ENCODE results near the gene LARGE1. TPM values are rescaled to one million over a fixed set of nuclear protein-coding genes. Genes with fewer than 3 reads are reported as not detected.
"Not testable (repeated sequence)": the region's sequence is repeated elsewhere in the genome, so short reads cannot be mapped to it uniquely, and the experiment has no call there.

Gene LARGE1
- total and polyA plus RNA-seq, 8 donors: 4.1 to 29.3 (median 13.7) TPM

- 91 to 93% methylated on average over 2 of the region's 2 CpGs for WGBS, 2 donors
- no peak for TF ChIP-seq CTCF (IDR thresholded peaks at IDR 0.05)
- DNase-seq (no peak), FAIRE-seq (no peak), ATAC-seq (no peak)
- Histone ChIP-seq H3K9me3 (no peaks in the 10 kb centered on the region), H3K4me1 (no peaks in the 10 kb centered on the region), H3K27ac (no peak overlapping the region), H3K27me3 (no peaks in the 10 kb centered on the region), H3K4me3 (no peak overlapping the region), H3K36me3 (no peaks in the 10 kb centered on the region)
- intact Hi-C loops (cut with DNase I): no loop called here
Measured at GRCh38 chr22:33464698-33465097, 455.6 kb downstream of the LARGE1 start.

GRCh38 chr22:33461698-33462434 is 458.4 kb downstream of the LARGE1 start:
- no peak for TF ChIP-seq CTCF (IDR thresholded peaks at IDR 0.05)
- WGBS, 2 donors: 93 to 94% methylated on average over 2 of the region's 2 CpGs
- H3K9me3 ChIP-seq: no peaks in the 10 kb centered on the region
- ATAC-seq (no peak), DNase-seq (no peak), FAIRE-seq (no peak)
- H3K36me3 ChIP-seq: no peaks in the 10 kb centered on the region
- H3K4me3 ChIP-seq: no peak overlapping the region
- no peaks in the 10 kb centered on the region for H3K4me1 ChIP-seq
- H3K27me3 ChIP-seq: no peaks in the 10 kb centered on the region
- intact Hi-C loops (cut with DNase I): no loop called here
- H3K27ac ChIP-seq: no peak overlapping the region

GRCh38 chr22:33461245-33461644 is 459.0 kb downstream of the LARGE1 start:
- WGBS, 2 donors: 82 to 97% methylated on average over 1 of the region's 1 CpG
- intact Hi-C loops (cut with DNase I); H3K4me1 ChIP-seq; FAIRE-seq; H3K4me3 ChIP-seq; DNase-seq; H3K27me3 ChIP-seq; ATAC-seq; H3K36me3 ChIP-seq; H3K27ac ChIP-seq; H3K9me3 ChIP-seq: not testable (repeated sequence)

GRCh38 chr22:33459137-33459536 is 461.1 kb downstream of the LARGE1 start:
- no peak for FAIRE-seq
- WGBS, 2 donors: 90 to 94% methylated on average over 6 of the region's 6 CpGs
- ATAC-seq: no peak

GRCh38 chr22:33456511-33456910 is 463.8 kb downstream of the LARGE1 start:
- DNase-seq (no peak), FAIRE-seq (no peak), ATAC-seq (no peak)
- Histone ChIP-seq H3K27ac (no peak overlapping the region), H3K9me3 (no peaks in the 10 kb centered on the region), H3K4me1 (no peaks in the 10 kb centered on the region), H3K36me3 (no peaks in the 10 kb centered on the region), H3K4me3 (no peak overlapping the region), H3K27me3 (no peaks in the 10 kb centered on the region)
- intact Hi-C loops (cut with DNase I): no loop called here
- TF ChIP-seq CTCF (IDR thresholded peaks at IDR 0.05): no peak
- 95 to 96% methylated on average over 1 of the region's 1 CpG for WGBS, 2 donors

More at GRCh38 chr22:33459137-33459536, 461.1 kb downstream of the LARGE1 start:
- DNase-seq: no peak
- no peaks in the 10 kb centered on the region for H3K27me3 ChIP-seq
- H3K27ac ChIP-seq: no peak overlapping the region
- intact Hi-C loops (cut with DNase I): no loop called here
- H3K4me3 ChIP-seq: no peak overlapping the region
- no peak for TF ChIP-seq CTCF (IDR thresholded peaks at IDR 0.05)
- H3K9me3 ChIP-seq: no peaks in the 10 kb centered on the region
- no peaks in the 10 kb centered on the region for H3K4me1 ChIP-seq
- no peaks in the 10 kb centered on the region for H3K36me3 ChIP-seq
